GM21423 (cell line): Measurements from ENCODE around the gene RAI14.
"Not testable (repeated sequence)": the region's sequence is repeated elsewhere in the genome, so short reads cannot be mapped to it uniquely, and the experiment has no call there.

Experiments
- ATAC-seq: cut with Tn5 transposase; IDR thresholded peaks from one replicate; pipeline ENCODE4 v1.9.1; 2021; ENCODE audit warnings: mild to moderate bottlenecking, moderate library complexity; ENCODE audit not compliant: unreplicated experiment

The RAI14 gene

DNA sequence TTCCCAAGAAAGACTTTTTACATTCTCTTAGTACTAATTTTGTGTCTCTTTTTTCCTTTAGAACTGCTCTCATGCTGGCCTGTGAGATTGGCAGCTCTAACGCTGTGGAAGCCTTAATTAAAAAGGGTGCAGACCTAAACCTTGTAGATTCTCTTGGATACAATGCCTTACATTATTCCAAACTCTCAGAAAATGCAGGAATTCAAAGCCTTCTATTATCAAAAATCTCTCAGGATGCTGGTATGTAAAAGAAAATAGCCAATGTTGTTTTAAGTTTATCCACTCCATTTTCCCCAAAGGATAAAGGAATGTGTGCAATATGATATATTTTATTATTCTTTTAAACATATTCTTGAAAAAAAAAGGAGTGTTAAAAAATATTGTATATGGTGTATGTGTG is 155.6 kb downstream of the RAI14 start:
- ATAC-seq: no peak

DNA sequence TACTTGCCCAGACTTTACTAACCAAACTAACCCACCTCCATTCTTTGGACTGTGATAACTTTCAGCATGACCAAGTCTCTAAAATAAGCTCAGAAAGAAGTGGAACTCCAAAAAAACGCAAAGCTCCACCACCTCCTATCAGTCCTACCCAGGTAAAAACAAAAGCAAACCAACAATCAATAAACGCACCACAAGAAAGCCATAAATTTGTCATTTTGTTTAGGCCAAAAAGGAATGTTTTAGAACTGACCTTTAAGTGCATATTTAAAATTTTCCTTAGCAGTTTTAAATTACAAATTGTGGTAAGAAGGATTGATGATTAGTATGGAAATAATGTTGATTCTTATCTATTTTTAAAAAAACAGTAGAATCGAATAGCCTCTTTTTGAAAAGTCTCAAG is 157.4 kb downstream of the RAI14 start:
- no peak for ATAC-seq

DNA sequence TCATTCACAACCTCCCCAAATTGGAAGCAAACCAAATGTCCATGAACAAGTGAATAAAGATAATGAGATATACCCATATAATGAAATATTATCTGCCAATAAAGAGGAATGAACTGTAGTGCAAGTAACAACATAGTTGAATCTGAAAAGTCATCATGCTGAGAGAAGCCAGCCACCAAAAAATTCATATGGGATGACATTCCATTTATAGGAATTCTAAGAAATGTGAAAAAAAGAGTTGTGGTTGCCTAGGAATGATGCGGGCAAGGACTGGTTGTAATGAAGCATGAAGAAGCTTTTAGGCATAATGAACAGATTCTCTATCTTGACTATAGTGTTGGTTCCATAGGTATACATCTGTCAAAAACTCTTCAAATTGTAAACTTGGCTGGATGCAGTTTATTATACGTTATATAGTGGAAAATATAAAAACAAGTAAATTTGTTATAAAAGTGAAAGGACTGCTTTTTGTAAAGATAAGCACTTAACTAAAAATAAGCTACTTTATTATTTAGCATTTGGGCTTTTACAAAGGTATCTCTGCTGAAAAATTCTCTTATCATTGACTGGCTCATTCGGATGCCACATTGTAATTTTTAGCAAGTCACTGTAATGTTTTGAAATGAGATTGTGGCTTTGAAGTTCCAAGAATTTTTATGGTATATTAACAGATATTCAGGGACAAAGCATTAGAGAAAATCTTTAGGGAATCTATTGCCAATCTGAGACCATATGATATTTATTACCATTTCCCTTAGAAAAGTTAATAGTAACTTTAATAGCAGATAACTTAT is 161.6 kb downstream of the RAI14 start:
- no peak for ATAC-seq

DNA sequence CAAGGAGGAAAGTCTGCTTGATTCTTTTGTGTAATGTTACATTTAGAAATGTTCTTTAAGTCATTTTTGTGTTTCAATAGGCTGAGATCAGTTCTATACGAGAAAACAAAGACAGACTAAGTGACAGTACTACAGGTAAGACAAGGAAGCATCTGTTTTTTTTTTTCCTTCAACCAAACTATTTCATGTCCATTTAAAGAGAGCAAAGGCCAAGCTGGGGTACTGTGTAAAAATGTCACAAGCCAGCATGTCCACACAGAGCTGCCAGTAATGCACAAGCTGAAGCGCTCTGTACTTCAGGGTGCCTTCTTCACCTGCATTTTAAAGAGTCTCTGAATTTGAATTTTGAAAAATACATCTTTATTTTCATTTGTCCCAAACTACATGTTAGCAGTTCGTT is 162.6 kb downstream of the RAI14 start:
- no peak for ATAC-seq

DNA sequence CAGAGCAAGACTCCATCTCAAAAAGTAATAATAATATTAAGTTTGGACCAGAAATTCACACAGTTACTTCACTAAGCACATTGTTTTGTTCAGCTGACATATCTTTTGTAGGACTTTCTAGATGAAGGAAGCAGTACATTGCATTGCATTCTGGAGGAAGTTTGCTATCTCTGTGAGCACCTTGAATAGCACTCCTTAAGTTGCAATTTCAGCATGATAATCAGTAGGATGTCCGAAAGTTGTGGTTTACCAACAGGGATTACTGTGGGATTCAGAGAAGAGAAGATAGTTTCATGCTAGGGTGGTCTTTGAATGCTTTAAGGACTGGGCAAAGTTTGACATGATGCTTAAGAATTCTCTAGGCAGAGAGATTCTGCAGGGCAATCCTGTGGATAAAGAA is 164.5 kb downstream of the RAI14 start:
- ATAC-seq: no peak

DNA sequence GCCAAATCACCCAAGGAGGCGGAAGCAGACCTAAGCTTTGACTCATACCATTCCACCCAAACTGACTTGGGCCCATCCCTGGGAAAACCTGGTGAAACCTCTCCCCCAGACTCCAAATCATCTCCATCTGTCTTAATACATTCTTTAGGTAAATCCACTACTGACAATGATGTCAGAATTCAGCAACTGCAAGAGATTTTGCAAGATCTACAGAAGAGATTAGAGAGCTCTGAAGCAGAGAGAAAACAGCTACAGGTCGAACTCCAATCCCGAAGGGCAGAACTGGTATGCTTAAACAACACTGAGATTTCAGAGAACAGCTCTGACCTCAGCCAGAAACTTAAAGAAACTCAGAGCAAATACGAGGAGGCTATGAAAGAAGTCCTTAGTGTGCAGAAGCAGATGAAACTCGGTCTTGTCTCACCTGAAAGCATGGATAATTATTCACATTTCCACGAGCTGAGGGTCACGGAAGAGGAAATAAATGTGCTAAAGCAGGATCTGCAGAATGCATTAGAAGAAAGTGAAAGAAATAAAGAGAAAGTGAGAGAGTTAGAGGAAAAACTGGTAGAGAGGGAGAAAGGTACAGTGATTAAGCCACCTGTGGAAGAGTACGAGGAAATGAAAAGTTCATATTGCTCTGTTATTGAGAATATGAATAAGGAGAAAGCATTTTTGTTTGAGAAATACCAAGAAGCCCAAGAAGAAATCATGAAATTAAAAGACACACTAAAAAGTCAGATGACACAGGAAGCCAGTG is 167.0 kb downstream of the RAI14 start:
- ATAC-seq: no peak

DNA sequence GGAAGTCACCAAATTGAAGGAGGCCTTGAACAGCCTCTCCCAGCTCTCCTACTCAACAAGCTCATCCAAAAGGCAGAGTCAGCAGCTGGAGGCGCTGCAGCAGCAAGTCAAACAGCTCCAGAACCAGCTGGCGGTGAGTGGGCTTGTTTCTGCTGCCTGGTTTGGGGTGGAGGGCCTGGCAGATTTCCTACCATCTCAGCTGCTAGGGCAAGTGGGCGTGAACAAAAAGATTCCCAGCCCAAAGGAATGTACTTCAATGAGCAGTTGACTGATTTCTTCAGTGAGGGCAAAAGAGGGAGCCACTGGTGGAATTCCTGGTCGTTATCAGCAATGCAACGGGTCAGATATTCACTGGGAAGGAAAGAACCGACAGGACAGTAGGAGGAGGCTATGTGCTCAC is 170.2 kb downstream of the RAI14 start:
- ATAC-seq: no peak

DNA sequence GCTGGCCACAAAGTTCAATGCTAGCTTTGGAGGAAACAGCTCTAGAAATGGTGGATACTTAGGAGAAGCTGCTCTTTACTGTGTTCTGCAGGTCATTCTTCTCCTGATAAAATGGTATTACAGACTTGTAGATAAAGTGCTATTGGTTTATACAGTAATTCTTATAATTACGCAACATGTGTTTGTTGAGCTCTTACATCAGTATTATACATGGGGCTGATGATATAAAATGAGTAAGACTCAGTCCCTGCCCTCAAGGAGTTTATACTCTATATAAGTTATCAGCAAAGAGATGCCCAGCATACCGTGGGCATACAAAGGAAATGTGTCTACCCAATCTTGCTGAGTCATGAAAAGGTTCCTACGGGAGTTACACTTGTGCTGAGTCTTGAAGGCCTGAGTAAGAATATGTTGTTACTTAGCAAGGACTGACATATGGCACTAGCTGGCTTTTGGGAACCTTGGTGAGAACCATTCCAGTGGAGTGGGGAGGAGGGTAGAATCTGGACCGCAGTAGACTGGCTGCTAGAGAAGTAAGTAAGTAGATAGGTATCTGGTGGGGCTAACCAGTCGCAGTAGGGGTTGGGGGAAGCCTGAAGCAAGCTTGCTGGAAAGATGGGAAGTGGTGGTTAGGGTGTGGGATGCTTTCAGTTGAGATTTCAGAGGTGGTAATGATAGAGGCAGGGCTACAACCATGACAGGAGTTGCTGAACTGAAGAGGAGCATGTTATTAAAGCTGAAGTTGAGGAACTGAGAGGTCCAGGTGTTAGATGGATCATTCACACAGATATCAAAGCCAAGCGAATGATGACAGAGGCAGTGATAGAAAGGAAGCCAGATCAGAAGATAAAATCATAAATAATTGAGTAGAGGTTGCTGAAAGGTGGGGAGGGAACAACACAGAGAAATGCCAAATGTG is 171.7 kb downstream of the RAI14 start:
- ATAC-seq: no peak

DNA sequence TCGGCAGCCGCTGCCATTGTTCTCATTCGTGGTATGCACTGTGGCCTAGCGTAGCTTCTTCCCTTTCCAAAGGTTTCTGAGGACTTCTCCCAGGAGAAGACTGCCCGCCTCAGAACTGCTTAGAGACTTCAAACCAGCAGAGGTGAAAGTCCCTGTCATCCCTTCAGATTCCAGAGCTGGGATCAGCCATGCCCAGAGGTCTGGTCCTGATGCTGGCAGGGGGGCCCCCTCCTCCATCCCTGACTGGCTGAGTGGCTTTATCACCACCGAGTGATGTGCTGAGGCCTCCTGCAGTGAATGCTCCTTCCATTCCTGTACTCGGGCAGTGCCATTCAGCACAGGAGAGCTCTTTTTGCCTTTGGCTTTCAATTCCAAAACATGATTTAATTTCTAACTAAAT is 174.7 kb downstream of the RAI14 start:
- not testable (repeated sequence) for ATAC-seq

DNA sequence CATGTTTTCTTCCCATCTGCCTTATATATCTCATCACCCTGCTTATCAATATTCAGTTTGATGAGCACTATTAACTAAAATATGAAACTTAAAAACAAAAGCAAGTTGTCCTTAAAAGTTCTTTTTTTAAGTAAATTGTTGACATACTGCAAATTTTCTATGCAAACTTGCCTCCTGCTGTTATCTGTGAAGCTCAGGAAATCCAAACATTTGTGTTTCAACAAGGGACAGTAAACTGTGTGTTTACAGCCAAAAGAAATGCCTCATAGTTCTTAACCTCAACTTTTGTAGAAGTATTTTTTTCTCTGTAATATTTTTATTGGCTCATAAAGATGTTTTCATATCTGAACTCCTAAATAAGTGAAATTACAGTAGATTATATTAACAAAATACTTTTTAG is 175.2 kb downstream of the RAI14 start:
- no peak for ATAC-seq

DNA sequence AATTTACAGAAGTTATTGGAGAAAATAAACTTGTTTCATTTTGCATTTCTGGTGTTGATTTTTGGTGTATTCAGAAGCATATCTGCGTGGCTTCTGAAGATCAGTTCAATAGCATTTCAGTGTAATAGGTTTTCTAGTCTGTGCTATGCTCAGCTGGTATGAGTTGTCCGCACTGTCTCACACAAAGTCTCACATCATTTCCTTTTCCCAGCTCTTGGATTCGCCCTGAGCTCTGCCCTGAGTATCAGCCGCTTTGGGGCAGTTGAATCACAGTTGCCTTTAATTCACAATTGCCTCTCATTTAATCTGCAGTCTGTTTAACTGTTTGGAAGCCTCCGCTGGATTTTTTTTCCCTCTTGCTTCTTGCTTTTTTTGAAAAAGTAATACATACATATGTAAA is 176.4 kb downstream of the RAI14 start:
- ATAC-seq: no peak

DNA sequence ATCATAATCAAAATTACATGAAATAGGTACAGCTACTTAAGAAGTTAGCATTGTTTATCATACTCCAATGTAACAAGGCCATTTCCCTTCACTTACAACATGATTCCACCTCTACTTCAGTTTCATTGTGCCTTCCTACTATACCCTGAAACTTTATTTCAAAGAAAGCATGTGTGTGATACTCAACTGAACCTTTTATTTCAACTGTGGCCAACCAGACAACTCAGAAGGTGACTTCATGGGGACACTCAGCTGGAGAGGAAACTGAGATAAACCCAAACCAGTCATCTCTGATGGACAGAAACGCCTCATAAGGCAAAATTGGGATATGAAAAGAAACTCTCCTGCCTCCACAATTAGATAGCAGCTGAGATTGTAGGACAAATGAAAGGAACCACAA is 177.0 kb downstream of the RAI14 start:
- no peak for ATAC-seq

DNA sequence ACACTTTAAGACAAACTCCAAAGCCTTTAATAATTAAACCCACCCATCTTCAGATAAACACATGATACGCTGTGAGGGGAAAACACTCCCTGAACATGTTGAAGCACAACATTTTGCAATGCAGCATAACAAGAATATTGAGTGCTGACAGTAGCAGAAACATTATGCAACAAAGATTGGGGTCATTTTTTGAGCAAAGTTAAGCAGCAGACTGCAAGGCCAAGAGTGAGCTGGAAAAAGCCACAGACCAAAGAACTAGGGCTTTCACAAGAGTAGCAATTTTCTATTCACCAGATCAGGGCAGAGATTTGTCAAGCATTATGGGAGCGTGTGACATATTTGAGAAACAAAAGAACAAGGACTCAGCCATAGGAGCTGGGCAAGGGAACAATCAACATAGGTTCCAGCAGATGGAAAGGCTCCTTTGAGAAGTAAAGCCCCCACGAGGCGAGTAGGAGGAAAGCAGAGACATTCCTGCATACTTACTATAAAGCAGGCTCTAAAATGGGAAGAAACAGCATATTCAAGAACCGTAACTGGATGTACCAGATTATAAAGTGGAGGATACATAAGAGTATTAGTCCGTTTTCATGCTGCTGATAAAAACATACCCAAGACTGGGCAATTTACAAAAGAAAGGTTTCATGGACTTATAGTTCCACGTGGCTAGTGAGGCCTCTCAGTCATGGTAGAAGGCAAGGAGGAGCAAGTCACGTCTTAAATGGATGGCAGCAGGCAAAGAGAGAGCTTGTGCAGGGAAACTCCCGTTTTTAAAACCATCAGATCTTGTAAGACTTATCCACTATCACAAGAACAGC is 178.1 kb downstream of the RAI14 start:
- no peak for ATAC-seq

DNA sequence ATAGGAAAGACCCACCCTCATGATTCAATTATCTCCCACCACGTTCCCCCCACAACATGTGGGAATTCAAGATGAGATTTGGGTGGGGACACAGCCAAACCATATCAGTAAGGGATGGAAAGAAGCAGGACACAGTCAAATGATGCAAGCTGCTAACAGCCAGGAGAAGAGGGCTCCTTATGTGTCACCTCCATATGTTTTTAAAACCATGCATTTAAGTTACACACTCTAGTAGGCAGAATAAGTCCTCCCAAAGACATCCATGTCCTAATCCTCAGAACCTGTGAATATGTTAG is 178.6 kb downstream of the RAI14 start:
- no peak for ATAC-seq

DNA sequence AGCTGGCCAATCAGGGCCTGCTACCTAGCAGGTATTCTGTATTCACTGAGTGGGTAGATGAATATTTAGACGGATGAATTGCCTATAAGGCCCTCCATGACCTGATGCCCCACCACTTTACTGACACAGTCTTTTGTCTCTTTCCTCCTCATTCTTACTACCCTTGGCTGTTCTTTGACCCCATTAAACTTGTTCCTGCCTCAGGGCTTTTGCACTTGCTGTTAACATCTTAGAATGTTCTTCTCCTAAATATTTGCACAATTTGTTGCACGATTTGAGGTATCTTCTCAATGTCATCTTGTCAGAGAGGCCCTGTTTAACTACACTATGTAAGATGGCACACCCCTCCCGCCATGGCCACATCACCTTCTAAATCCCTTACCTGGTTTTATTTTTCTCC is 179.5 kb downstream of the RAI14 start:
- no peak for ATAC-seq

DNA sequence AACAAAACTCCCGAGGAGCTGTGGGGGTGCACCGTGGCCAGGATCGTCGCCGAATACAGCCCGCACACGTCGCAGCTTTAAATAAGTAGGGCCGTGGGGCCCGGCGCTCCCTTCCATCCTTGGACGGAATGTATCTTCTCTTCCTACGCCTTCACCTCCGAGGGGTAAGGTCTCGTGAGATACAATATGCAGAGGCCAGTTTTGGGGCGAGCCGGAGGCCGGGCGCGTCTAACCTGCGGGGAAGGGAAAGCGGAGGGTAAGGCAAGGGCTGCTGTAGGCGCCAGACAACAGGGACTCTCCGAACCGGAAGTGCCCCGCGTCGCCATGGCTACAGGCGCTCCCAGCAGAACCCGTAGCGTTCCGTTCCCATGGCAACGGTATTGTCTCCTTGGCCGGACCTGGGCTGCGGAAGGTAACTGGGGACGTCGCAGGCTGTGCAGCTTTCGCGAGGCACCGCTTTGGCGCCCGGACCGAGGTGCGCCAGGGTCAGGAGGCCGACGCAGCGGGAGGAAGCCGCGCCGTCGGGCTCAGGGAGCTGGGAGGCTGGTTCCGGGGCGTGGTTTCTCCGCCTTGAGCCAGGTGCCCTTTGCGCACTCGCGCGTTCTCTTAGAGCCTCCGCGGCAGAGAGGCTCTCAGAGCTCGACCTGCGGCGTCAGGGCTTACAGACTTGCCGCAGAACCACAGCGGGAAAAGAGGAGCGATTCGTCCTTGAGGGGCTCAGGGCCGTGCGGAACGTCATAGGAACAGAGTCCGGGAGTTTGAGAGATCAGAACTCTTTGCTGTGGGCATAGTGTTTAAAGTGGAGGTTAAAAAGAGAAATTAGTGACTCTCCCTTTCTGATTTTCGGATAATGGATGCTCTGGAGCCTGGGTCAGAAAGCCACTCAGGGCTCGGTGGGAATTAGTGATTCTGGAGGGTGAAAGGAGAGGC is 182.9 kb downstream of the RAI14 start, which contains the start of gene TTC23L:
Gene TTC23L, plus strand, starts transcription at position 380 of the 930 bp plus-strand sequence. CDS start 1,508 bp downstream, outside the sequence.
- ATAC-seq: peak; percentile 96

DNA sequence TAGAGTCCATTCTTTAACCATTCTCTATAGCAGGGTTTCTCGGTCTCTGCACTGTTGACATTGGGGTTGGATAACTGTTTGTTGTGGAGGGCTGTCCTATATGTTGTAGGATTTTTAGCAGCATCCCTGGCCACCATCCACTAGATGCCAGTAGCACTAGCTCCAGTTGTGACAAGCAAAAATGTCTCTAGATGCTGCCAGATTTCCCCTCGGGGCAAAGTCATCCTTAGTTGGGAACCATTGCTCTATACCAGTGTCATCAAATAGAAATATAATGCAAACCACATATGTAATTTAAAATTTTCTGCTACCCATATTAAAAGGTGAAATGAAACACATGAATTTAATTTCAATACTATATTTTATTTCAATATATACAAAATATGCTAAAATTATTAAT is 185.7 kb downstream of the RAI14 start:
- ATAC-seq: no peak

DNA sequence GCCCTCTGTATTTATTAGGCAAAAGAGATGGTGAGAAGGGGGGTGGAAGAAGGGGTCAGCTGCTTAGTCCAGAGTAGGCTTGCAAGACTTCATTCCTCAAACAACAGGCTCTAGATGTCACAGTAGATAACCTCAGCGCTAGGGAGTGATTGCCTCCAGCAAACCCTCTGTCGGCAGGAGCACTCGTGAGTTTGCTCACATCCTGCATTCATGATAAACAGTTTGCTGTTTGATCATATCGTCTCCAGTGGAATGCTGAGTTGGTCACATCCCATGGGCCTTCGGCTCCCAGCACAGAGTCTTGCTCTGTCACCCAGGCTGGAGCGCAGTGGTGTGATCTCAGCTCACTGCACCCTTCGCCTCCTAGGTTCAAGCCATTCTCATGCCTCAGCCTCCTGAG is 186.4 kb downstream of the RAI14 start:
- no peak for ATAC-seq

DNA sequence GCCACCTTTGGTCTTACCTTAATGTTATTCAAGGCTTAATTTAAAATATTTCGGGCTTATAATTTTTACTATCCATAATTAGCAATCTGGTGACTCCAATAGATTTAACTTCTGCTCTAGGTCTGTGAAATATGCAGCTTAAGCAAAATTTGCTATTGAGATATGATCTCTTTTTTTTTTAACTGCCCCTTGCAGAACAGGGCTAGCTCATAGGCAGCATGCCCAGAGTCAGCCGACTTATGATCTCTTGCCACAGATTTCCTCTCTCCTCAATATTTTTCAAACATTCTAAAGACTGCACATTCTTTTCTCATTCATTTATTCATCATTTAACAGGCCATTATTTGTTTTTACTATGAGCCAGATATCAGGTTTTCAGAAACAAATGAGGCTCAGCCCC is 187.4 kb downstream of the RAI14 start:
- ATAC-seq: no peak

DNA sequence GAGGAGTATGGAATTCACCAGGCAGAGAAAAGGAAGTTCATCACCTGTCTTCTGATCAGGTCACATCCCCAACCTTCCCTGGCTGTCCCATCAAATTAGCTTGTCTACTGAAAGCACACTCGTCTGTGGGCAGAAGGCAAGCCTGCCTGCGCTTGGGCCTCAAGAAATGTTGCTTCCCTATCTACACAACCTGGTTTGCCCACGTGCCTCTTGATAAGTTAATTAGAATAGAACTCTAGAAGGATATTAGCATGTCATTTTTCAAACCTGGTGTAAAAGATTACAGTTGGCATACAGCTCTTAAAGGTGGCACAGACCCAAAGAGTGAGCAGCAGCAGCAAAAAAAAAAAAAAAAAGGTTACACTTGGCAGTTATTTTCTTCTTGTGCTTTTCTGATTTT is 188.0 kb downstream of the RAI14 start:
- no peak for ATAC-seq
